Activated T-helper 2 cell treated with anti-CD3 and anti-CD28 coated beads, Interferon-gamma antibody, Interleukin-2, Interleukin-4, amounts not matched to agents 10 μg/mL and 5 μg/mL and 100 μg/mL, durations not matched to agents 14 hours and 24 hours and 36 hours (primary cell): ENCODE data around the gene ITPKB. TPM values are rescaled to one million over a fixed set of nuclear protein-coding genes. Genes with fewer than 3 reads are reported as not detected.

Source experiments
- DNase-seq: peaks from one replicate; pipeline ENCODE4 v3.0.0; 2021; ENCODE audit warnings: low spot score
- H3K27ac Mint-ChIP-seq: one replicate; pipeline ENCODE4 v1.8.0; 2021; ENCODE audit warnings: mixed read lengths
- H3K27me3 Mint-ChIP-seq: one replicate; pipeline ENCODE4 v1.8.0; 2021; ENCODE audit warnings: low read depth, mixed read lengths
- H3K36me3 Mint-ChIP-seq: one replicate; pipeline ENCODE4 v1.8.0; 2021; ENCODE audit warnings: low read depth, mixed read lengths
- H3K4me1 Mint-ChIP-seq: one replicate; pipeline ENCODE4 v1.8.0; 2021; ENCODE audit warnings: low read depth, mixed read lengths
- H3K4me3 Mint-ChIP-seq: one replicate; pipeline ENCODE4 v1.8.0; 2021; ENCODE audit warnings: low read depth, mild to moderate bottlenecking, moderate library complexity, mixed read lengths
- H3K9me3 Mint-ChIP-seq: one replicate; pipeline ENCODE4 v1.8.0; 2021; ENCODE audit warnings: mixed read lengths
- intact Hi-C: fragments of 100-400 bp; cut with micrococcal nuclease; formaldehyde crosslinking; loops from one replicate; pipeline ENCODE4 v1.15.1; 2023
- total RNA-seq: library from RNA; stranded (reverse); gene quantifications from 2 replicates; pipeline ENCODE4 v1.2.3, GENCODE V29; 2022

The ITPKB gene
- total RNA-seq, 1 donor from 2014 or later: 27.6 TPM

DNA sequence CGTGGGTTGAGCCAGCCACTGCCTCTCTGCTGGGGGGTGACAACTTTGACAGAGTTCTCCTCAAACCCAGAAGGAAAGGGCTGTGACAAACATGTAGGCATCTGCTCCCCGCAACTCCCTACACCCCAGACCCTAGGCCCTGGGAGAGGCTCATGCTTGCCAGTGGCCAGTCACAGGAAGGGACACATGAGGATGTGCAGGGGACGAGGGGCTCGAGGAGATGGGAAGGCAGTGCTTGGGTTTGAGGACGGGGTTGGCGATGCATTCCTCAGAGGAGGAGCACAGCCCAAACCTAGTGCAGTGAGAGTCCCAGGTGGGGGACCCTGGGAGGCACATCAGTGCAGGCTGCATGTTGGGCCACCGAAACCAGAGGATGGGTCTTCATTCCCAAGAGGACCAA lies 128.4 kb downstream of the ITPKB start:
- H3K4me1 Mint-ChIP-seq: no peaks in the 10 kb centered on the region
- no peak for DNase-seq
- no peaks in the 10 kb centered on the region for H3K36me3 Mint-ChIP-seq
- H3K27me3 Mint-ChIP-seq: peaks cover 9% of the 10 kb centered on the region
- no peak overlapping the region for H3K27ac Mint-ChIP-seq
- no peaks in the 10 kb centered on the region for H3K9me3 Mint-ChIP-seq
- intact Hi-C loops: no loop called here
- no peak overlapping the region for H3K4me3 Mint-ChIP-seq

DNA sequence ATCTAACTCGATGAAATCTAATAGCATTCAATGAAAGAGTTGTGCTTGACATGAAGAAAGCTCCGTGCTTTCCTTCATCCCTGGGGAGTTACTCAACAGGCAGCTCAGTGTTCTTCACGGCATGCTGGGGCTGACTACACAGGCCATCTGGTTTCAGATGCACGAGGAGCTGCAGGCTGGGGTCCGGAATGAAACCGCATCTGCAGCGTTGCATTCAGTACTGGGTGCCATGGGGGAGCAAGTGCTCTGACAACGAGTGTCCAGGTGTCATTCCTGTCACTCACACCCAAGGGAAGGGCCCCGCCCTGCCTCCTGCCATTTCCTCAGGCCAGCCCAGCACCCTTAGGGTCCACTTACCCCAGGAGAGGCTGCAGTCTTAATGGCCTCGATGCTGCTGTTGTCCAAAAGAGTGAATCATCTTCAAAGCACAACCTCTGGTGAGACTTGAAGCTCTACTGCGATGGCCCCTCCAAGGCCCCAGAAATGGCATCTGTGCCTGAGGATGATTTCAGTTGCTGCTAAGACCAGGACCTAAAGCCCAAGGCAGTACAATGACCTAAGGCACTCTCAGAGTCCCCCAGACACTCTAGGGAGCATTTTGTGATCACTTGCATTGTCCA lies 129.1 kb downstream of the ITPKB start:
- H3K27ac Mint-ChIP-seq: no peak overlapping the region
- no peaks in the 10 kb centered on the region for H3K9me3 Mint-ChIP-seq
- intact Hi-C loops: loop anchor here (2.0 kb wide), 1 partner anchor 185 kb away; no protein-coding TSS in a partner anchor
- no peak for DNase-seq
- H3K4me1 Mint-ChIP-seq: no peaks in the 10 kb centered on the region
- peaks cover 8% of the 10 kb centered on the region for H3K27me3 Mint-ChIP-seq
- H3K36me3 Mint-ChIP-seq: no peaks in the 10 kb centered on the region
- H3K4me3 Mint-ChIP-seq: no peak overlapping the region

DNA sequence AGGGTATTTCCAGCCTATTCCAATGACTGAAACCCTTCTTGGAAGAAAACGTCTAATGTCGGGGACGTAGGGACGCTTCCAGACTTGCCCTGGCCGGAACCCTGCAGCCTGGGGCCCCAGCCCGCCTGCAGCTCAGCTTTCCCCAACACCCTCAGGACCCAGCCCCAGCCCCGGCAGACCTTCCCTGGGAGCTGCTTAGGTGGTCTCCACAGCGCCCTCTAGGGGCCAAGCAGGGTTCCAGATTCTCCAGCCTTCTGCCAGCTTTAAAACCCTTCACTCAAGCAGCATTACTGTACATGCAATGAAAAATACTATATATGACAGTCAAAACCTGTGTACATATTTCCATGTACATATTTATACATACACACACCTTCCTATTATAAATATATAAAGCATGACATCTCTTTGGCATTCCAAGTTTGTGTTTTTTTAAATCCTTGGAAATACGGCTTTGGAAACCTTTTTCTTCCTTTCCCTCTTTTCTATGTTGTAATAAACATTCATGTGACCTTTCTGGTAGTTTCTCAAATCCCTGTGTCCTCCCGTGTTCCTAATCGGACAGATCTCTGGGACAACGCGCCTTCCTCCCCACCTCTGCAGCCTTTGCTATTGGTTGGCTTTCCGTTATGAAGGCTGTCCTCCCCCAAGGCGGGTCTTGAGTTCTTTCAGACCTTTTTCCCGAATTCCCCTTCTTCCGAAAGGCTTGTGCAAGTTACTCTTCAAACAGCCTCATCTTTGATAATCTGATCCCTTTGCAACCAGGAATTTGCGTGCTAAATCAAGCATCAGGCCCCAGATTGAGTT lies 130.2 kb downstream of the ITPKB start:
- no peaks in the 10 kb centered on the region for H3K9me3 Mint-ChIP-seq
- no peak overlapping the region for H3K4me3 Mint-ChIP-seq
- DNase-seq: peak; percentile 49
- H3K27ac Mint-ChIP-seq: no peak overlapping the region
- H3K4me1 Mint-ChIP-seq: peaks cover 2% of the 10 kb centered on the region
- intact Hi-C loops: loop anchor here (2.0 kb wide), 1 partner anchor 184 kb away; no protein-coding TSS in a partner anchor
- no peaks in the 10 kb centered on the region for H3K36me3 Mint-ChIP-seq
- H3K27me3 Mint-ChIP-seq: peaks cover 4% of the 10 kb centered on the region

DNA sequence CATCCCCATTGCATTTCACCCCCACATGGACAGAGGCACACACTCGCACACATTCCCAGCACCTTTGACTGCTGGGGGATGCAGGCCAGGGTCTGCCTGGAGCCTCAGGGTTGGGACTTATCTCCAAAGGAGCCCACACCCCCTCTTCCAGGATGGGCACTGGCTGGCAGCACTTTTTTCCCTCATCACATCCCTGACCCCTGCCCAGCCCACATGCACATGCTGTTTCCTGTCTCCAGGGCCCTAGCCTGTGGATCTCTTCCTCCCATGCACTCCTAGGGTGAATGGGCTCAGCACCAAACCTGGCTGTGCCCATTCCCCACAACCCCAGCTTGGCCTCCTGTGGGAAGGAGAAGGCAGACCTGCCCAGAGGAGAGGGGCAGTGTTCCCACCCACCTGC lies 131.3 kb downstream of the ITPKB start:
- no peaks in the 10 kb centered on the region for H3K9me3 Mint-ChIP-seq
- H3K27me3 Mint-ChIP-seq: peaks cover 4% of the 10 kb centered on the region
- DNase-seq: no peak
- no peaks in the 10 kb centered on the region for H3K36me3 Mint-ChIP-seq
- H3K27ac Mint-ChIP-seq: no peak overlapping the region
- intact Hi-C loops: loop anchor here (2.0 kb wide), 1 partner anchor 183 kb away; no protein-coding TSS in a partner anchor
- H3K4me3 Mint-ChIP-seq: no peak overlapping the region
- H3K4me1 Mint-ChIP-seq: peaks cover 2% of the 10 kb centered on the region

DNA sequence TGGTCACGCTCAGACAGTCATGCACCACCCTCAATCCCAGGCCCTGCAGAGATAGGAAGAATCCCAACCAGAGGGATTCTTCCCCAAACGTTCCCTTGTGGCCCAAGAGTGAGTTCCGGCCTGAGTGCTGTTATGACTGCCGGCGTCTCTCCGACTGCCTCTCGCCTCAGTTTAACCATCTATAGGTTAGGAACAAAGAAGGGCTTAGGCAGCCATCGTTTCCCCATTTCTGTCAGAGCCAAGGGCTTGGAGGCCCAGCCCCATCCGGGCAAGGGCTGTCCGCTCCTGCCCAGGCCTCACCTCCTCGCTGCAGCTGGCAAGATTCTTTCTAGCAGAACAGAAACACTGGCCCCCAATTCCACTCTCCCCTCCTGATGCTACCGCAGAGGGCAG lies 131.8 kb downstream of the ITPKB start:
- DNase-seq: no peak
- intact Hi-C loops: no loop called here
- no peak overlapping the region for H3K27ac Mint-ChIP-seq
- peaks cover 4% of the 10 kb centered on the region for H3K27me3 Mint-ChIP-seq
- H3K36me3 Mint-ChIP-seq: no peaks in the 10 kb centered on the region
- no peak overlapping the region for H3K4me3 Mint-ChIP-seq
- H3K9me3 Mint-ChIP-seq: no peaks in the 10 kb centered on the region
- H3K4me1 Mint-ChIP-seq: peaks cover 3% of the 10 kb centered on the region

DNA sequence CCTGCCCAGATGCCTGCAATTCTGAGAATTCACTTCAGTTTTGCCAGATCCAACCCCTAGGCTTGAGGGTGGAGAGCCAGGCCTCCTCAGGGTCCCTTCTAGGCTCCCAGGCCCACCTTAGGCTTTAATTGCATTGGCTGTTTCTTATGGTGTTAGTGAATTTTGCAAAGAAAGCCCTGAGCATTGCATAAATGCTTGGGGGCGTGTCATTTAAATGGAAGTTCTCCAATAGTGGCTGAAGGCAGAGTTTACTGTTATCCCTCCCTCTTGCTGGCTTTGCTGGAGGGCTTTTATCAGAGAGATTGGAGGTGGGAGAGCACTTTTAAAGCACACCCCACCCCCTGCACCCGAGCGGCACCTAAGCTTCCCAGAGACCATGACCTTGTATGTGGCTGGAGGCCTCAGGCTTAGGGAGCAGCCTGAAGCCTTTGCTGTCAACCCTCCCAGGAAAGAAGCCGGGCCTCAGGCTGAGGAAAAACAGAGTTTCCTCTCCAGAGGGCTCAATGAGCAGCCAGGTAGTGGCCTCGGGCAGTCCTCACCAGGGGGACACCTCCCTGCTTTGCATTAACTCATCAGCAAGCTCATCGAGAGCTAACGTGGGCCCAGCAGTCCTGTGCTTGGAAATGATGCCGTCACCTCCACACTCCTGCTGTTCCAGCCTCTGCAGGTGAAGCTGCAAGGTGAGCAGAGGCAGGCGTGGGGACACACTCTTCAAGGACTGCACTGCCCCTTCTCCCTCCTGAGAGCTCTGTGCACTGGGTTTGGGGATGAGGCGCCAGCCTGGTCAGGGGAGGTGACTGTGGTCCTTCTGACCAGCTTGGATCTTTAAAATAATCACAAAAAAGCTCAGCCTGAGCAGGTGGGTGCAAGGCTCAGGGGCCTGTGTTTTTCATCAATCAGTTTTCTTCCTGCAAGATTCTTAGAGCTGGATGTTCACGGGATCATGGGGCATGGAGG lies 132.5 kb downstream of the ITPKB start:
- DNase-seq: no peak
- Mint-ChIP-seq H3K27me3 (peaks cover 4% of the 10 kb centered on the region), H3K9me3 (no peaks in the 10 kb centered on the region), H3K36me3 (no peaks in the 10 kb centered on the region), H3K4me3 (no peak overlapping the region), H3K4me1 (peaks cover 3% of the 10 kb centered on the region), H3K27ac (no peak overlapping the region)
- intact Hi-C loops: no loop called here

DNA sequence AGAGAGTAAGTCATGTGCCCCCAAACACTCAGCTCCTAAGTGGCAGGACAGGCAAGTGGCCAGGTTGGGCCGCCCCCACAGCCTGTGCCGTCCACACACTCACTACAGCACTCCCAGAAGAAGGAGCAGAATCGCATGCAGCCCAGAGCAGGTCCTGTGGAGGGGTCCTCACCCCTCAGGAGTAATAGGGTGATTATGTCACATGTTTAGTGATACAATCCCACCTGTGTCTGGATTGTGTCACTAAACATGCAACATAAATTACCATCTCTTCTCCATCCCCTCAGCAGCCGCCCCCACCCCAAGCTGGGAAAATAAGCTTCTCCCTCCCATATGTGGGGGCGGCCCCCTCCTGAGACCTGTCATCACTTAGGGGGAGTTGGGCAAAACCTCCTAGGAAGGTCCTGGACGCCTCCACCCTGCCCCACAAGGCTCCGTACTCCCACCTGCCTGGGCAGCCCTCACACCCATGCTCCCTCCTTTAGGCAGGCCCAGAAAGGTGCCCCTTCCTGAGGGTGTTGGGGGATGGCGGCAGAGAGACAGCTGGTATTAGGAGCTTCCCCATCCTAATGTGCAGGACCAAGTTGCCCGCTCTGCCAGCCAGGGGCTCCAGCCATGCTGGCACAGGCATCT lies 133.6 kb downstream of the ITPKB start:
- intact Hi-C loops: no loop called here
- H3K27ac Mint-ChIP-seq: no peak overlapping the region
- peaks cover 4% of the 10 kb centered on the region for H3K27me3 Mint-ChIP-seq
- no peak overlapping the region for H3K4me3 Mint-ChIP-seq
- no peak for DNase-seq
- H3K36me3 Mint-ChIP-seq: no peaks in the 10 kb centered on the region
- H3K9me3 Mint-ChIP-seq: no peaks in the 10 kb centered on the region
- peaks cover 3% of the 10 kb centered on the region for H3K4me1 Mint-ChIP-seq

DNA sequence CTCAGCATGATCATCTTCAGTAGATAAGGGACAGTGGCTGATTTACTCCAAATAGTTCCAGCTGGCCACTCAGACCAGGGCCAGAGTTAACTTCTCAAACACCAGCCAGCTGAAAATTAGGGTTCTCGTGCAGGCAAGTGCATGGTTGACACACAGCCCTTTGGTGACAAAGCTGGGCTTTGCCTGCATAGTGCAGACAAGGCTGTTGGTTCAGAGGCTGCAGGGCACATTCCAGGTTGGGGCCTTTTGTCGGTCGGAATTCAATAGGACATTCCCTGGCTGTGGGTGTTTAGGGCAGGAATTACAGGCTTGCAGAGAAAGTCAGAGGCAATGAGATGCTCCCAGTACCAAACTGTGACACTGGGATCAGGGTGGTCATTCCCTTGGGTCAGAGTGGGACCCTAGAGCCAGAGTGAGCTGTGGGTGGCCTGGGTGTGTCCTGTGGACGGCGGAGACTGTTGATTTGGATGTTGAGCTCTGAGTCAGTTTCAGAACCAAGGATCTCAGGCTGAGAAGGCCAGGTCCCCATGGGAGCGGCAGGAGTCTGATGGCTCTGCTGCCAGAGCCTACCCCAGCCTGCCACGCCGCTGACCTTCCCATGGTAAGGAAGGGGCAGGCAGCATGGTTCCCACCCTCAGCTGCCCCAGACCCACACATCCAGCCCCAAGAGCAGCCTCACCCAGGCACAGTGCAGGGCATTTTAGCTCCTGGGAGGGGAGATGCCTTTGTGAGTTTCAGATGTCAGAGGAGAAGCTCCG lies 134.3 kb downstream of the ITPKB start:
- Mint-ChIP-seq H3K9me3 (no peaks in the 10 kb centered on the region), H3K4me1 (peaks cover 3% of the 10 kb centered on the region), H3K4me3 (no peak overlapping the region), H3K27me3 (peaks cover 4% of the 10 kb centered on the region), H3K27ac (no peak overlapping the region), H3K36me3 (no peaks in the 10 kb centered on the region)
- no peak for DNase-seq
- intact Hi-C loops: no loop called here

DNA sequence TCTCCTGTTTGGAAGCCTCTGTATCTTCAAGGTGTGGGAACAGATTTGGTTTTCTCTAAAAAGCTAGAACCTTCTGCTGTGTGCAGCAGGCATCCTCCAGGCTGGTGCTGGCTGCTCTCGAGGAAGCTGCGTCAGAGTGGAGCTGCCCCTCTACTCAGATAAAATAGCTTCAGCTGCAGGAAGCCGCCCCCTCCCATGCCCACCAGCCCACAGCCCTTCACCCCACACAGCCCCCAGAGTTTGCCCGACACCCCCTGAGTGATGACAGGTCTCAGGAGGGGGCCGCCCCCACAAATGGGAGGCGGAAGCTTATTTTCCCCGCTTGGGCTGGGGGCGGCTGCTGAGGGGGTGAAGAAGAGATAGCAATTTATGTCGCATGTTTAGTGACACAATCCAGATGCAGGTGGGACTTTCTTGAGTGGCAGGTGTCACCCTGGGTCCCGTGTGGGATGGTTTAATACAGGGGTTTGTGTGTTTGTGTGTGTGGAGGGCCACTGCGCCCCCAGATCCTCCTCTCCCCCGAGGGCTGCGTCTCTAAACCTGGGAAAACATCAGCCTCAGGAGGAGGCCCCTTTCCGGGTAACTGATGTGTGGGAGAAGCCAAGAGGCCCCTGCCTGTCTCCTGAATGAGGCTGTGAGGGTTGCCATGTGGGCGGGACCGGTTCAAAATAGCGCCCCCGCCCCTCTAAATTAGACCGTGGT lies 135.1 kb downstream of the ITPKB start:
- H3K4me1 Mint-ChIP-seq: peaks cover 3% of the 10 kb centered on the region
- H3K36me3 Mint-ChIP-seq: no peaks in the 10 kb centered on the region
- no peaks in the 10 kb centered on the region for H3K9me3 Mint-ChIP-seq
- no peak overlapping the region for H3K4me3 Mint-ChIP-seq
- DNase-seq: no peak
- no peak overlapping the region for H3K27ac Mint-ChIP-seq
- H3K27me3 Mint-ChIP-seq: no peaks in the 10 kb centered on the region
- intact Hi-C loops: no loop called here

DNA sequence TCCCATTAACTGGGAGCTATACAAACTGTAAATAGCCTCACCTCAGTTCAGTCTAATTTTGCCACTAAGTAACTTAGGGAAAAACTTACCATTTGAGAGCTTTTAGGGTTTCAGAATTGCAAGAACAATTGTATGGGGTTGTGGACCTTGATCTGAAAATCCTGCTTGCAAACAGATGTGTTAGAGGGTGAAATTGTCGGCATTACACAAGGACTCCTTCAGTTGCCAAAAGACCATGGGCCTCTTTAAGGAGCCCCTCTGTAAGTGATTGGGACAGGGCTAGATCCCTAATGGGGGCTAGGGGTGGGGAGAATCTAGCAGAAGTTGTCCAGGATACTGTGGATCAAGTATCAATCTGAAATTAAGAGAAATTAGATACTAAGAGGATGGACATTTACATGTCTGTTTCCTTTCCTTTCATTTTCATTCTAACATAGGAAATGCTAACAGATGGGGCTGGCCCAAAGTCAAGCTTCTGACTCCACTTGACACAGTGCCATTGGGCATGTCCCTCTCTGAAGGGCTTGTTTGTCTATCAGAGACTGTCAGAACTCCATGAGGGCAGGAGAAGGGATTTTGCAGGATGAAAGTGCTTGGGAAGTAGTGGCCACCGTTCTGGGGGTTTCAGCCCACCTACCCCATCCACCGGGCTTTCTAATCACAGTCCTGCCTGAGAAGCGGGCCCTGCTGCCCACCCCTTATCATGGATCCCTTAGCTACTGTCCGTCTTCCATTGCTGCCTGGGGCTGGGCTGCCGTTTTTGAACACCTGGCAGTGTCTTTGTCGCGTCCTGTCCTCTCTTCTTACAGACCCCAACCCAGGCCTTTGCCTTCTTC lies 135.8 kb downstream of the ITPKB start:
- Mint-ChIP-seq H3K4me1 (peaks cover 3% of the 10 kb centered on the region), H3K4me3 (no peak overlapping the region), H3K27me3 (peaks cover 4% of the 10 kb centered on the region), H3K27ac (no peak overlapping the region), H3K36me3 (no peaks in the 10 kb centered on the region), H3K9me3 (no peaks in the 10 kb centered on the region)
- intact Hi-C loops: no loop called here
- DNase-seq: no peak
